HL-60/S4 treated with phorbol 12-myristate 13-acetate at 8.2 ng/mL for 4 days and 3 days (cell line): Measurements from ENCODE around the gene CCR5AS.
"Not testable (repeated sequence)": the region's sequence is repeated elsewhere in the genome, so short reads cannot be mapped to it uniquely, and the experiment has no call there.

Experiments used
- in situ Hi-C: fragments of 300-500 bp; cut with MboI; formaldehyde crosslinking; loops from 2 replicates; pipeline ENCODE4 v1.15.0; 2022; ENCODE audit warnings: low sequenced_read_pairs

Gene CCR5AS

DNA sequence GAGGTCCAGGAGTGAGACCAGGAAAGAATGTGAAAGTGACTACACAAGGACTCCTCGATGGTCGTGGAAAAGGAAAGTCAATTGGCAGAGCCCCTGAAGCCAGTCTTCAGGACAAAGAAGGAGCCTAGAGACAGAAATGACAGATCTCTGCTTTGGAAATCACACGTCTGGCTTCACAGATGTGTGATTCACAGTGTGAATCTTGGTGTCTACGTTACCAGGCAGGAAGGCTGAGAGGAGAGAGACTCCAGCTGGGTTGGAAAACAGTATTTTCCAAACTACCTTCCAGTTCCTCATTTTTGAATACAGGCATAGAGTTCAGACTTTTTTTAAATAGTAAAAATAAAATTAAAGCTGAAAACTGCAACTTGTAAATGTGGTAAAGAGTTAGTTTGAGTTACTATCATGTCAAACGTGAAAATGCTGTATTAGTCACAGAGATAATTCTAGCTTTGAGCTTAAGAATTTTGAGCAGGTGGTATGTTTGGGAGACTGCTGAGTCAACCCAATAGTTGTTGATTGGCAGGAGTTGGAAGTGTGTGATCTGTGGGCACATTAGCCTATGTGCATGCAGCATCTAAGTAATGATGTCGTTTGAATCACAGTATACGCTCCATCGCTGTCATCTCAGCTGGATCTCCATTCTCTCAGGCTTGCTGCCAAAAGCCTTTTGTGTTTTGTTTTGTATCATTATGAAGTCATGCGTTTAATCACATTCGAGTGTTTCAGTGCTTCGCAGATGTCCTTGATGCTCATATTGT is 47.0 kb downstream of the CCR5AS start:
- in situ Hi-C loops = loop anchor here (25.0 kb wide), 2 partner anchors 148 to 423 kb away; partner anchors contain the start of genes CCR1 and CXCR6

DNA sequence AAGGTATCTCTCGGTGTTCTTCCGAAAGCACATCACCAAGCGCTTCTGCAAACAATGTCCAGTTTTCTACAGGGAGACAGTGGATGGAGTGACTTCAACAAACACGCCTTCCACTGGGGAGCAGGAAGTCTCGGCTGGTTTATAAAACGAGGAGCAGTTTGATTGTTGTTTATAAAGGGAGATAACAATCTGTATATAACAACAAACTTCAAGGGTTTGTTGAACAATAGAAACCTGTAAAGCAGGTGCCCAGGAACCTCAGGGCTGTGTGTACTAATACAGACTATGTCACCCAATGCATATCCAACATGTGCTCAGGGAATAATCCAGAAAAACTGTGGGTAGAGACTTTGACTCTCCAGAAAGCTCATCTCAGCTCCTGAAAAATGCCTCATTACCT is 48.4 kb downstream of the CCR5AS start:
- in situ Hi-C loops = loop anchor here (25.0 kb wide), 2 partner anchors 146 to 421 kb away; partner anchors contain the start of genes CCR1 and CXCR6

DNA sequence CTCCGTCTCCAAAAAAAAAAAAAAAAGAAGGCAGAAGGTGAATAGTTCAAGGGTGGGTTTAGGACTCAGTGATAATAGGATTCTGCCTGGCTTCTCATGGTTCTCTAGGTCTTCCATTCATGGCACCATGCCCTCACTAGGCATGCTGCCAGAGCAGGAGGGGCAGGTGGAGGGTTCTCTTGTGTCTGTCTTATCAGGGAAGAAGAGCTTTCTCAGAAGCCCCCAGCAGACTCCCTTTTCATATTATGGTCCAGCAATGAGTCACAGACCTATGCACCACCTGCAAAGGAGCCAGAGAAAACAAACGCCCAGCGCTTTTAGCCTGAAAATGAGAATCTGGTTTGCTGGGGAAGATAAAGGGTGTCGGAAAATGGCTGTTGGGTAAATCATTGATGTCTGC is 50.0 kb downstream of the CCR5AS start:
- in situ Hi-C loops = loop anchor here (25.0 kb wide), 2 partner anchors 145 to 420 kb away; partner anchors contain the start of genes CCR1 and CXCR6

DNA sequence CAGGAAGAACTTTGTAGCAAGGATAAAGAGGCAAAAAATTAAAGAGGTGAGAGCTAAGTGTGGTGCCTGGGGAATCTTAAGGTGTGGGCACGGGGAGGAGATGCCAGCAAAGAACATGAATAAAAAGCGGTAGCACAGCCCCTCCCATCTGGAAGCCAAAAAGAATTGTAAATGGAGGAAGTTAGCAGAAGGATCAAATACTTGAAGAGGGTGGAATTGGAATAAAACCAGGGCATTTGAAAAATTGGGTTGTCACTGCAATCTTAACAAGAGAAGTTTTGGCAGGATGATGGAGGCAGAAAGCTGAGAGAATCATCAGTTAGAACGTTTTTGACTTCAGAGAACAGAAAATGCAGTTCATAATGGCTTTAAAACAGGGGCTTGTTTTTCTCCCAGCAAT is 50.6 kb downstream of the CCR5AS start:
- in situ Hi-C loops = loop anchor here (25.0 kb wide), 2 partner anchors 144 to 419 kb away; partner anchors contain the start of genes CCR1 and CXCR6

DNA sequence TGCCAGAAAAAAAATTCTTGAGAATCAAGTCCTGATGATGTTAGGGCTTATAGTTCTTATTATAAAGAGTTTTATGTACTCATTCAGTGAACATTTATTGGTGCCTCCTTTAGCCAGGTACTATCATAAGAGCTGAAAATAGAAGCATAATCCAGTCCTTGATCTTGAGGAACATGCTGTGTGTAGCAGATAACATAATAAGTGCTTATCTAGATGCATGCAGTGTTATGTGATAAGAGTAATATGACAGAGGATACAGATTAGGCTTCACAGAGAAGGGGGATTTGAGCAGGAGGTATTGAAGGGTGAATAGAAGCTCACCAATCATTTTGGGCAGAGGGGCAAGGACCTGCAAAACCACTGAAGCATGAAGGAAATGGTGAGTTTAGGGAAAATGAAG is 51.9 kb downstream of the CCR5AS start:
- in situ Hi-C loops = loop anchor here (25.0 kb wide), 2 partner anchors 143 to 418 kb away; partner anchors contain the start of genes CCR1 and CXCR6

DNA sequence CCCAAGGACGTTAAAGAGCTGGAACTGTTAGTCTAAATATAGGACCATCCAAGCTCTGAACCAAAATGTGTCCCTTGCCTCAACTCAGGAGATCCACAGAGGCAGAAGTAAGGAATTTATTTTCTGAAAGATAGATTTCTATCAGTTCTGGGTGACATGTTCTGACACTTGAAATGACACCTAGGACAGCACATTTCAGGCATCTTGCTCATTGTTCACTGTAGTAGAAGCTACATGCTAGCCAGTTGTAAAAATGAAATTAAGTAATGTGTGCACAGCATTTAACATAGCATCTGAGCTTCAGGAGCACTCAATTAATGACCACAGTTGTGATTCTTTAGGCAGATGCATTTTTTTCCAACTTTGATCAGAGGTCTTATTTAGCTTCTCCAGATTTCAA is 52.4 kb downstream of the CCR5AS start:
- in situ Hi-C loops = loop anchor here (25.0 kb wide), 2 partner anchors 142 to 417 kb away; partner anchors contain the start of genes CCR1 and CXCR6

DNA sequence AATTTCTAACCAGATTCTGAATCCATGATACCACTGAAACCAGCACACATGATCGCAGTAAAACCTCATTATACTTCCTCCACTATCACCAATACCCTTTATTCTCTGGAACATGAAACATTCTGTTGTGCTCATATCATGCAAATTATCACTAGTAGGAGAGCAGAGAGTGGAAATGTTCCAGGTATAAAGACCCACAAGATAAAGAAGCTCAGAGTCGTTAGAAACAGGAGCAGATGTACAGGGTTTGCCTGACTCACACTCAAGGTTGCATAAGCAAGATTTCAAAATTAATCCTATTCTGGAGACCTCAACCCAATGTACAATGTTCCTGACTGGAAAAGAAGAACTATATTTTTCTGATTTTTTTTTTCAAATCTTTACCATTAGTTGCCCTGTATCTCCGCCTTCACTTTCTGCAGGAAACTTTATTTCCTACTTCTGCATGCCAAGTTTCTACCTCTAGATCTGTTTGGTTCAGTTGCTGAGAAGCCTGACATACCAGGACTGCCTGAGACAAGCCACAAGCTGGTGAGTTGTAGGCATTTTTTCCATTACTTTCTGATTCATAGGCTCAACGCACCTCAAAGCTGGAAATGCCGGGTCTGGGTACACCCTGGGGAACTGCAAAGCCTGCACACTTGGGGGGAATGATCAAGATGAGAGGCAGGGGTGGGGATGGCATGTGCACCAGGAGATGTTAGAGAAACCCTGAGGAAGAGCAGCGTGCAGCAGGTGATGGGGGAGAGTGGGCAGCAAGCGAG is 53.0 kb downstream of the CCR5AS start, which contains the start of gene CCR2:
Gene CCR2, plus strand, starts transcription at position 465 of the 764 bp plus-strand sequence. CDS start 3,417 bp downstream, outside the sequence.
- in situ Hi-C loops = loop anchor here (25.0 kb wide), 2 partner anchors 142 to 417 kb away; partner anchors contain the start of genes CCR1 and CXCR6

DNA sequence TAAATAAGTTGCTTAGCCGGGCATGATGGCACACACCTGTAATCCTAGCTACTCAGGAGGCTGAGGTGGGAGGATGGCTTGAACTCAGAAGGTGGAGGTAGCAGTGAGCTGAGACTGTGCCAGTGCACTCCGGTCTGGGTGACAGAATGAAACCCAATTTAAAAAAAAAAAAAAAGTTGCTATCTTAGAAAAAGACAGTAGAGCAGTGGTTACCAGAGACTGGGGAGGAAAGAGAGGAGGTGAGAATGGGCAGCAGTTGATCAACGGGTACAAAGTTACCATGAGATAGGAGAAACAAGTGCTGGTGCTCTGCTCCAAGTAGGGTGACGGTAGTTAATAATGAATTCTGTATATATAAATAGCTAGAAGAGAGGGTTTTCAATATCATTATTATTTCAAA is 53.8 kb downstream of the CCR5AS start:
- in situ Hi-C loops = loop anchor here (25.0 kb wide), 2 partner anchors 141 to 416 kb away; partner anchors contain the start of genes CCR1 and CXCR6

DNA sequence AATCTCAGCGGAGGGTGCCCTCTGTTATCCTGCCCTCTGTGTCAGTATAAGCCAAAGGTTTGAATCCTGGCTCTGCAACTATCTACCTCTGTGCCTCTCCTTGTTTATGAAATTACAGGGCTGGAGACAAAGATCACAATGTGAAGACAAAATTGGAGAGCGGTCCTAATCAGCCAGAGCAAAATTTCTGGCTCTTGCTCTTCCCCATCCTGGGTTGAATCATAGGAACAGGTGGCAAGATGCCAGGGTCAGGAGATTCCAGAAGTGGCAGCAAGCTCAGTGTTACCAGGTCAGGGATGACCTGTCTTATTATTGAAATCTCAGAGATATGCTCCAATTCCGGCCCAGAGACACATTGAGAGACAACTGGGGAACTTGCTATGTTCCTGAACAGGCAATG is 55.2 kb downstream of the CCR5AS start:
- in situ Hi-C loops = loop anchor here (25.0 kb wide), 2 partner anchors 139 to 414 kb away; partner anchors contain the start of genes CCR1 and CXCR6

DNA sequence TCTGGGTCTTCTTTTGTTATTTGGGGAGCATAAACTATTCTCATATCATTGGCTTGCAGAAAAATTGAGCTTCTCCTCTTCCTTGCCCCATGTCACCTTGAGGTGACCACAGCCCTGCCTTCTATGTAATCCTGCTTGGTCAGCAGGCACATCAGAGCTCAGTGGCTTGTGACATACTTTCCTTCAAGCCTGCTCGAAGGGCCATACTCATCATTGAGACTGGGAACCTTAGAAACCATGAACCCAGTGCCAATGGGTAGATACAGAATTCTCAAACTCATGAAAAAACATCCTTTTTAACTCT is 56.7 kb downstream of the CCR5AS start:
- in situ Hi-C loops = loop anchor here (25.0 kb wide), 2 partner anchors 138 to 413 kb away; partner anchors contain the start of genes CCR1 and CXCR6

DNA sequence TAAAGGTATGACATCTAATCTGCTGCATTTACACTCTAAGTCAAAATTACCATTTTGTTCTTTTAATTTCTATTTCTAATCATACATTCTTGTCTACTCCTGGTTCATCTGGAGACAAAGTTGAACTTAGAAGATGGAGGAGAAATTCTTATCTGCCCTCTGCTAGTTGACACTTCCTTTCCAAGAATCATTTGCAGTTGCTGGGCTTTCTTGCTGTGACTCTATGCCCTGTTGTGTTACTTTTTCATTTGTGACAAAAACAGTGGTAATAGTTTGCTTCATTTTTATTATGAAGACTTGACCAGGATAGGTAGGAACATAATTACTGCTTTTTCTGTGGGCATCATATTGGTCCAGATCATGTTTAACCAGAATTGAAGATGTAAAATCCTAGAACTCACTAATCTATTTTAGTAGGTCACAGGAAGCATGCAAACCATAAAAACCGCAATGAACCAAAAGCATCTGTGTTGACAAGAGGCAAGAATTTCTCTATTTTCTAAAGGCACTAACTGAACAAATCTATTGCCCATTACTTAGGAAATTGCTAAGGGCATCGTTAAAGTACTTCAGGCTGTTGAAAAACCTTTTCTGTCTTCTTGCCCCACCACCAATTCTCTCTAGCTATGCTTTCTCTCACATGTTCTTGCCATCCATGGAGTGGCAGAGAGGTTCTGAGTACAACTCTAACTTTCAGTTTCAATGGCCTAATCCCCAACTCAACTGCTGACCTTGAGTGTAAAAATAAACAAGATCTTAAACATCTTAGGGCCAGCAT is 57.2 kb downstream of the CCR5AS start:
- in situ Hi-C loops = loop anchor here (25.0 kb wide), 2 partner anchors 137 to 412 kb away; partner anchors contain the start of genes CCR1 and CXCR6

DNA sequence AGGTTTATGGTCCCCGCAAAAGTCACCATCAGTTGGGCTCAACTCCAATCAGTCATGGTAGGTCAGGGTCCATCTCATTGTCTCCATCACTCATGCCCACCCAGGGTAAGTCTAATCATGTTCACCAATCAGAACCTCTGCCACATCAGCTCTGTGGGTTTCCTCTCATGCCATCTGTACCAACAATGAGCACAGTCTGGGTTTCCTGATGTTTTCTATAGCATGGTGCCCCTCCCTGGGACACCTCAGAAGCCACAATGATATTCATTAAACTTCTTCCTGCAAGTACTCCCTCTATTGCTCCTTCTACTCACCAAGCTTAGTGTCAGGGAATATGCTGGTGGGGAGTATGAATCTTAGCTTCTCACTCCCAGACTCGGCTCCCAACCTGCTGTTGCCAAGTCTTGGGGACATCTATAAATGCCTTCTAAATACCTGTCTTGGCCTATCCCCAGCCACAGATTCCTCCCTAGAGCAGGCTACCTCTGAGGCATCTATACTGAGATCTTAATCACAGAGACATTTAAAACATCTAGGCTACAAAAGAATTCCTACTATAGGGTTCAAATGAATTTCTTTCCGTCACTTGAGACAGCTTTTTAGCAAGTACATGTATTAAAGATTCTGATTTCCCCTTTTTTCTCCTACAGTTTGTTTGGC is 57.9 kb downstream of the CCR5AS start:
- in situ Hi-C loops = no loop called here

DNA sequence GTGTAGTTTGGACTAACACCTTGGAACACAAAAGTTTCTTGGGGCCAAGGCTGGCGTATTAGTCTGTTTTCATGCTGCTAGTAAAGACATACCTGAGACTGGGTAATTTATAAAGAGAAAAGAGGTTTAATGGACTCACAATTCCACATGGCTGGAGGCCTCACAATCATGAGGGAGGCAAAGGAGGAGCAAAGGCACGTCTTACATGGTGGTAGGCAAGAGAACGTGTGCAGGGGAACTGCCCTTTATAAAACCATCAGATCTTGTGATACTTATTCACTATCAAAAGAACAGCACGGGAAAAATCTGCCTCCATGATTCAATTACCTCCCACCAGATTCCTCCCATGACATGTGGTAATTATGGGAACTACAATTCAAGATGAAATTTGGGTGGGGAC is 62.4 kb downstream of the CCR5AS start:
- in situ Hi-C loops = no loop called here

DNA sequence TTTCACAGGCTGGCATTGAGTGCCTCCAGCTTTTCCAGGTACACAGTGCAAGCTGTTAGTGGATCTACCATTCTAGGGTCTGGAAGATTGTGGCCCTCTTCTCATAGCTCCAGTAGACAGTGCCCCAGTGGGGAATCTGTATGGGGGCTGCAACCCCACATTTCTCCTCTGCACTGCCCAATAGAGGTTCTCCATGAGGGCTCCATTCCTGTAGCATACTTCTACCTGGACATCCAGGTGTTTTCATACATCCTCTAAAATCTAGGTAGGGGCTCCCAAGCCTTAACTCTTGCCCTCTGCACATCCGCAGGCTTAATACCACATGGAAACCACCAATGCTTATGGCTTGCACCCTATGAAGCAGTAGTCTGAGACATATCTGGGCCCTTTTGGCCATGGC is 68.0 kb downstream of the CCR5AS start:
- in situ Hi-C loops = no loop called here

DNA sequence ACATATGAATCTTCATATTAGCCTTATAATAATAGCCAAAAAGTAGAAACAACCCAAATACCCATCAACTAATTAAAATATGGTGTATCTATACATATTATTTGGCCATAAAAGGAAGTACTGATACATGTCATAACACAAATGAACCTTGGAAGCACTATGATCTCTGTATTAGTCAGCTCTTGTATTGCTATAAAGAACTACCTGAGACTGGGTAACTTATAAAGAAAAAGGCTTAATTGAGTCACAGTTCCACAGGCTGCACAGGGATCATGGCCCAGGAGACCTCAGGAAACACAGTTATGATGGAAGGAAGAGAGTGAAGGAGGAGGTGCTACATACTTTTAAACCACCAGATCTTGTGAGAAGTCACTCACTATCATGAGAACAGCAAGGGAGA is 69.0 kb downstream of the CCR5AS start:
- in situ Hi-C loops = no loop called here

DNA sequence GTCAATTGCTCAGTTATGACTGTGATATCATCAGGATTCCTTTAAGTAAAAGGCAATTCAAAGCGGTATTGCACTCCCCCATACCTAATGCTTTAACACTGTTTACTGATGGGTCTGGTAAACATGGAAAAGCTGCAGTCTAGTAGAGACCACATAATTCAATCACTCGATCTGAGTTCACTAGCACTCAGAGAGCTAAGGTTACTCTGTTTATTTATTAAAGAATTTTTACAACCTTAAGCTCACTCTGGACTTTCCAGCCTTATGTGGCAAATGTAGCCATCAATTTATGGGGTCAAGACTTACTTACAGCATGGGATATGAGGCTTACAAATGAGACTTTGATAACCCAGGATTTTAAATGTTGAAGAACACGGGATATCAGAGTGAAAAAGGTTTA is 71.3 kb downstream of the CCR5AS start:
- in situ Hi-C loops = no loop called here

DNA sequence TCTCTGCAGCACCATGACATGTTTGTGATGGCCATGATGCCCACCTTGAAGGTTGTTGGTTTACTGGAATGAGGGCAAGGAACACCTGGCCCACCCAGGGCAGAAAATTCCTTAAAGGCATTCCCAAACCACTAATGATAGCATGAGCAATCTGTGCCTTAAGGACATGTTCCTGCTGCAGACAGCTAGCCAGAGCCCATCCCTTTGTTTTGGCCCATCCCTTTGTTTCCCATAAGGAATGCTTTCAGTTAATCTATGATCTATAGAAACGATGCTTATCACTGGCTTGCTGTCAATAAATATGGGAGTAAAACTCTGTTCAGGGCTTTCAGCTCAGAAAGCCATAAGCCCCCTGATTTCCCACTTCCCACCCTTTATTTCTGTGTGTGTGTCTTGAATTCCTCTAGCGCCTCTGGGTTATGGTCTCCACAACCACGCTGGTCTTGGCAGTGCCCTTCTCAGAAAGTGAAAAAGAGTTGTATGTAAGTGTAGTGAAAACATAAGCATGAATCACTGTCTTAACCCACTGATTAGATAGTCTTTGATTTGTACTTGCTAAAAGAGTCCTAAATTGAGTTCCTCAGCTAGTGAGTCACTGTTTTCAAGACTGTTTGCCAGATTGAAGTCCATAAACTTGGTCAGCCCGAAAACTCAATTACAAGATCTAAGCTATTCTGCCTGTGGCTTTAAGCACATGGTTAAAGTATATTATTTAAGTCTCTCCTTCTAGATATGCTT is 72.0 kb downstream of the CCR5AS start:
- in situ Hi-C loops = no loop called here

DNA sequence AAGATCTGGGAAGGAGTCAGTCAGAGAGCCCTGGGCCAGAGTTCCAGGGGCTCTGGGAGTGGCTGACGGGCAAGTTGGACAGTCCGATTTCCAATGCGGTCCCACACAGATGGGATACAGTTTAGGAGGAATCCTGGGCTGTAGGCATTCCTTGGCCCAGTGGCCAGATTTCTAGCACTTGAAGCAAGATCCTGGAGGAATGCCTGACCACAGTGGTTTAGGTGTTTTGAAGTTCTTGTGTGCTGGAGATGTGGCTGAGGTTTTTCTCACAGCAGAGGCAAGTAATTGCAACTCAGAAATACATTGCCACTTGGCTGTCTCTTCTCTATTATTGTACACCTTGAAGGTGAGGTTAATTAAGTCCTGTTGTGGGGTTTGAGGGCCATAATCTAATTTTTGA is 76.2 kb downstream of the CCR5AS start:
- in situ Hi-C loops = not testable (repeated sequence)

DNA sequence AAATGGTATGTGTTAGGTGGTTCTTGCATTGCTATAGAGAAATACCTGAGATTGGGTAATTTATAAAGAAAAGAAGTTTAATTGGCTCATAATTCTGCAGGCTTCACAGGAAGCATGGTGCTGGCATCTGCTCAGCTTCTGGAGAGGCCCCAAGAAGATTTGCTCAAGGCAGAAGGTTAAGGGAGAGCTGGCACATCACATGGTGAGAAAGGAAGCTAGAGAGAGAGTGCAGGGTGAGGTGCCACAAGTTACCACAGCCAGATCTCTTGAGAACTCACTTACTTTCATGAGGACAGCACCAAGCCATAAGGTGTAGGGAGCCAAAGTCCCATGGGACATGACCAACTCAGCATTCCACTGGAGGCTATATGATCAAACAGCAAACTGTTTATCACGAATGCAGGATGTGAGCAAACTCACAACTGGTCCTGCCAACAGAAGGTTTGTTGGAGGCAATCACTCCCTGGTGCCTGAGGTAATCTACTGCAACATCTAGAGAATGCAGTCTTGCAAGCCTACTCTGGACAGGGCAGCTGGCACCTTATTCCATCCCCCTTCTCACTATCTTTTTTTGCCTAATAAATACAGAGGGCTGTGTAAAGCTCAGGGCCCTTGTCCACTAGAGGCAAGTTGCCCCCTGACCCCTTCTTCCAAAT is 81.1 kb downstream of the CCR5AS start:
- in situ Hi-C loops = no loop called here
